ENCODE measurements around the gene AKAP11.

GRCh38 chr13:42345367-42345766 is 73.4 kb downstream of the AKAP11 start:
- TF ChIP-seq CTCF (conservative IDR thresholded peaks at IDR 0.05 in 1 of 2, IDR thresholded peaks at IDR 0.05 in 1 of 2; ENCODE audit: extremely low read depth in 1 of 2, insufficient read depth in 1 of 2, low read depth in 1 of 2, low read length in 2 of 2) (no peak), EZH2 (IDR thresholded peaks at IDR 0.05; ENCODE audit: borderline replicate concordance, low read length) (no peak)

All from mammary epithelial cell (primary cell).